GM19455 (cell line): ENCODE measurements around the gene KCMF1.

Source experiments
- ATAC-seq: cut with Tn5 transposase; IDR thresholded peaks from one replicate; pipeline ENCODE4 v1.9.1; 2021; ENCODE audit not compliant: unreplicated experiment

KCMF1 gene

GRCh38 chr2:85019121-85019520 lies 48.2 kb downstream of the KCMF1 start:
- ATAC-seq: no peak

GRCh38 chr2:85022232-85022631 lies 51.3 kb downstream of the KCMF1 start:
- no peak for ATAC-seq

GRCh38 chr2:85024372-85025047 lies 53.5 kb downstream of the KCMF1 start:
- no peak for ATAC-seq

DNA sequence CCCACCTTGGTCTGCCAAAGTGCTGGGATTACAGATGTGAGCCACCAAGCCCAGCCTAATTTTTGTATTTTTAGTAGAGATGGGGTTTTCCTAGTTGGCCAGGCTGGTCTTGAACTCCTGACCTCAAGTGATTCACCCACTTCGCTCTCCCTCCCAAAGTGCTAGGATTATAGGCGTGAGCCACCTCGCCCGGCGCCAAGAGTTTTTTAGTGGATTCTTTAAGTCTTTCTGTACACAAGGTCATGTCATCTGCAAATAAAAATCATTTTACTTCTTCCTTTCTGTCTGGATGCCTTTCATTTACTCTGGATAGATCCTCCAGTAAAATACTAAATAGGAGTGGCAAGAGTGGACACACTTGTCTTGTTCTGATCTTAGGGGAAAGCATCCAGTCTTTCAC lies 61.7 kb downstream of the KCMF1 start:
- no peak for ATAC-seq

DNA sequence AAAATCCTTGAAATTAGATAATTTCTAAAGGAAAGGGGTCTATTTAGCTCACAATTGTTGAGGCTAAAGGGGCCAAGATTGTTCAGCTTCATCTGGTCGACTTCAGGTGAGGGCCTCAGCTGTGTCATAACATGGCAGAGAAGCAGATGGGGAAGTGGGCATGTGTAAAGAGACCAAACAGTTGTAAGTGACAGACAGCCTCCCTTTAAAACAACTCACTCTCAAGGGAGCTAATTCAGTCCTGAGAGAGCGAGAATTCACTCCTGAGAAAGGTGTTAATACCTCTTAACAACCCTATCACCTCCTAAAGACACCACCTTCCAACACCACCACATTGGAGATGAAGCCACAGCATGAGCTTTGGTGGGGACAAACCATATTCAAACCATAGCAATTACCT lies 62.4 kb downstream of the KCMF1 start:
- no peak for ATAC-seq

GRCh38 chr2:85034158-85034557 lies 63.2 kb downstream of the KCMF1 start:
- ATAC-seq: no peak

- no peak for ATAC-seq
Measured at GRCh38 chr2:85037622-85038021, 66.7 kb downstream of the KCMF1 start.

DNA sequence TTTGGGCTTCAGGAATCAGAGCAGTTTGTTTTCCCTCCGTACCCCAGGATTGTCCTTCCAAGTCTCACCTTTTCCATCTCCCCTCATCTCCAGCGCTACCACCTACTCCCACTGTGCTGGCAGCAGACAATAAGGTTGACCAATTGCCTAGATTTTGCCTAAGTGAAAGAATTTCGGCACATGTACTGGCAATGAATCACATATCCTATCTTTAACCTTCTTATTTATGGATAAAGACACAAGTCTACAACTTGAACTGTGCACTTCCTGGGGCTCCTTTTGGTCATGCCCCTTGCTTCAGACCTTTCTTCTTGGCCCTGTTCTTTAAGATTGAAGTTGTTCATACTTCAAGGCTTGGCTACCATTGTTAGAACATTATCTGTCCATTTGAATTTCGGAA lies 71.4 kb downstream of the KCMF1 start:
- ATAC-seq: no peak

DNA sequence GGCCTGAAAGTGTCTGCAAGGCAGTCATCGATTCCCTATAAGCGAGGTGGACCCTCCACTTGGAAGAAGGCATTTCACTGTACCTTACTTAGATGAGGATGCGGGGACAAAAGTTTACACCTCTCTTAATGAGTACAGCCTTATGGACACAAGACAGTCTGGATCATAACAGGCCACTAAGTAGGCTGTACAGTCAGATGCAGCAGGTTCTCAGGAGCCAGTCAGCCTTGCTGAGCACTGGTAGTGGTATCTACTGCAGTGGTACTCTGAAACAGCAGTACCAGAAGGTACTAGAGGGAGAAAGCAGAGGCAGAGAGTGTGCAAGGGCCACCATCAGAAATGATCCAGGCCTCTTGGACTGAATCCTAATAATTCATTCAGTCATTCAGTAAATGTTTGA lies 77.6 kb downstream of the KCMF1 start:
- no peak for ATAC-seq

DNA sequence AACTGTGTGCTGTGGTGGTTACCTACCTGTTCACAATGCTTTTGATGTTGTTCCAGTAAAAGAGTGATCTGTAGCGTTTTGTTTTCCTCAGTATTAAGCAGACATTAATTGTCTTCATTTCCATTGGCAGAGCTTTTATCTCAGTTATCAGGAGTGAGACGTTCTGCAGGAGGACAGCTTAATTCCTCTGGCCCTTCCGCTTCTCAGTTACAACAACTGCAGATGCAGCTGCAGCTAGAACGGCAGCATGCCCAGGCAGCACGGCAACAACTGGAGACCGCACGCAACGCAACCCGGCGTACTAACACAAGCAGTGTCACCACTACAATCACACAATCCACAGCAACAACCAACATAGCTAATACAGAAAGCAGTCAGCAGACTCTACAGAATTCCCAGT lies 78.3 kb downstream of the KCMF1 start:
- ATAC-seq: no peak

- ATAC-seq: no peak
Measured at GRCh38 chr2:85053802-85054201, 82.8 kb downstream of the KCMF1 start.

DNA sequence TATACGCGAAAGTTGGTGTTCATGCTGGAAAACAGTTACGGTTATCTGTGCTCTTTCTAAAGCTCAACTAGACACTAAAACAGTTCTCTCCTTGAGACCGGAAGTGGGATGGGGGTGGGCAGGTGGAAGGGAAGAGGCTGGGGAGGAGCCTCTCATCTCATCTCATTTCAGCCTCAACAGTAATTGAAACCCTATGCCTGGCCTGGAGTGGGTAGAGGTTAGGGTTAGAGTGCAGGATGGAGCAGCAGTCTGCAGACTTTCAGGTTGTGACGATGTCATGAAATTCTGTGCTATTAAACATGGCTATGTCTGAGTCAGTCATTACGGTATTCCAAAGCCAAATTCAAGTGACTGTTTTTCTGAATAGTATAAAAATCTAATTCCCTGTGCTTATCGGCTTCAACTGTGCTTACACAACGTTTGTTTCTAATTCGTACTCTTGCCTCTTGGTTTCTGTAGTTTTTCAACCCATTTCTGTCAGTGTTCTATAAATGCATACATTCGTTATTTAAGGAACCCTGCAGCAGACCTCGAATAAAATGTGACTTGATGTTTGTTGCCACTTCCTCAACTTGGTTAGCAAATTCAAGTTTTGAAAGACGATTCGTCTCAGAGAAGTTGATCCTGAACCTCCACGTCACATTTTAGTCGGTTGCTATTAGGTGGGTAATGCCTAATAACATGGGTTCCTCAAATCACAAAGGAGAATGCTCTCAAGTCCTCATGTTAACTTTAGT lies 86.4 kb downstream of the KCMF1 start:
- ATAC-seq: no peak

DNA sequence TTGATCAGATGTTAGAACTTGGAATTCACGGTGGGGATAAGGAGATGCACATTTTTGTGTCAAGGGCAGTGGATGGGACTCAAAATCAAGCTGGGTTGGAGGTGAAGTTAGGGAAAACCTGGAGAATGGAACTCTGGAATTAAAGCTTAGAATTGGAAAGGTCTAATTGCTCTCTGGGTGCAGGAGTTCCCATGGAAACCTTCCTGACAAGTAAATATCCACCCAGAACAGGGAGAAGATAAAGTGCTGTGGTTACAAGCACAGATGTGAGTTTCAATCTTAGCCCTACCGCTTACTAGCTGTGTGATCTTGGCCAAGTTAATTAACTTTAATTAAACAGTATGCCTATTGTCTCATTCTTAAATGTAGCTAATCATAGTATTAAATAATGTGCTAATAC lies 90.9 kb downstream of the KCMF1 start:
- no peak for ATAC-seq

DNA sequence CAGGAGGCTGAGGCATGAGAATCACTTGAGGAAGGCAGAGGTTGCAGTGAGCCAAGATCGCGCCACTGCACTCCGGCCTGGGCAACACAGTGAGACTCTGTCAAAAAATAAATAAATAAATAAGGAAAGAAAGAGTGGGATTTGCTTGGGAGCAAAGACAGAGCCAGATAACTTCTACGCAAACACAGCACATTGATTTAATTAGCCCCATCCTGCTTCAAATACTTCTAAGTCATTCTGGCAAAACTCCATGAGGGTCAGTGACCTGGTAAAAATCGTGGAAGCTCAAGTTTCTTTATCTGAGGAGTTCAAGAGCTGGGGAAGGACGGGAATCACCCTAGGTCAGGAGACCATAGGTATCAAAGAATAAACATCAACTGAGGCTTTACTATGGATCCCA lies 91.6 kb downstream of the KCMF1 start:
- ATAC-seq: no peak

DNA sequence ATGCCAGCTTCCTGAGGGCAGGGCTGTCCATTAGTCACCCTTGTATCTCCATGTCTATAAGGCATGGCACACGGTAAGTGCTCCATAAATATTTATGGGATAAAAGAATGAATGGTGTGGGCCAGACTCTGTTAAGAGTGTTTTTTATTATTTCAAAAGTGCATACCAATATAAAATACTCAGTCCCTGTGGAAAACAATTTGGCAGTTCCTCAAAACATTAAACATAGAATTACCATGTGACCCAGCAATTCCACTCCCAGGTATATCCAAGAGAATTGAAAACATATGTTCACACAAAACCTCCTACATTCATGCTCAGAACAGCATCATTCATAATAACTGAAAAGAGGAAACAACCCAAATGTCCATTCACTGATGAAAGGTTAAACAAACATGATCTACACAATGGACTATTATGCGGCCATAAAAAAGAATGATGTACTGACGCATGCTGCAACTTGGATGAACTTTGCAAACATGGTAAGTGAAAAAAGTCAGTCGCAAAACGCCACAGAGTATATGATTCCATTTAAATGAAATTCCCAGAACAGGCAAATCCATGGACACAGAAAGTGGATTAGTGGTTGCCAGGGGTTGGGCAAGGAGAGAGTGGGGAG lies 93.1 kb downstream of the KCMF1 start:
- ATAC-seq: no peak

GRCh38 chr2:85064927-85065577 lies 94.1 kb downstream of the KCMF1 start:
- ATAC-seq: no peak

DNA sequence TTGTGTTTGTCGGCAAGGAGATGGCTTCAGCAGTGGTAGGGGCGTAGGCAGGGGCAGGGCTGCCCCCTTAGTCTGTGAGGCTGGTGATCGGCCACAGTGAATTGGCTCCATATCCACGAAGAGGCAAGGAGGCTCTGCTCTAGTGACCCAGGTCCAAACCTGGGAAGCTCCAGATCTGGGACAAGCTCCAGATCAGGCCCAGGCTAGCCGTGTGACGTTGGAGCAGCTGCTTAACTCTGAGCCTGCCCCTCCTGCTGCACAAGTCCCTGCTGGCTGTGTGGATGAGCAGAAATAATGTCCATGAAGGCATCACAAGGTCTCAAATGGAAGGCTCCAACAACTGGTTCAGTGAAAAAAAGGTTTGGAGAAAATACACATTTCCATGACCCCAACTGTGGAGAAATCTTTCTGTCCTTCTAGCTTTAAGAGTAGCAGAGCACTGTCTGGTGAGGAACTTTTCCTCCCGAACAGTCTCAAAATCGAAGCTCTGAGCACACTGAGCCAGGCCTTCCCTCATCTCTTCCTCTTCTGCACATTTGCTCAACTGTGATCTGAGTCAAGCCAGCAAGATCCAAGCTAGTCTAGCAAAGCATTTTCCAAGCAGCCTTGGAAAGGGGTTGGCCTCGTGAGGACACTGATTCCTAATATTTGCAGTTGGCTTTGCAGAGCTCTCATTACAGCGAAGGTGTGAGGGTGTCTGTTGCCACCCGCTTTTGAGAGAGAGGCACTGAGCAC lies 95.2 kb downstream of the KCMF1 start:
- no peak for ATAC-seq

- no peak for ATAC-seq
Measured at GRCh38 chr2:85066874-85067351, 96.0 kb downstream of the KCMF1 start.

GRCh38 chr2:85071096-85071495 lies 100.1 kb downstream of the KCMF1 start:
- no peak for ATAC-seq

DNA sequence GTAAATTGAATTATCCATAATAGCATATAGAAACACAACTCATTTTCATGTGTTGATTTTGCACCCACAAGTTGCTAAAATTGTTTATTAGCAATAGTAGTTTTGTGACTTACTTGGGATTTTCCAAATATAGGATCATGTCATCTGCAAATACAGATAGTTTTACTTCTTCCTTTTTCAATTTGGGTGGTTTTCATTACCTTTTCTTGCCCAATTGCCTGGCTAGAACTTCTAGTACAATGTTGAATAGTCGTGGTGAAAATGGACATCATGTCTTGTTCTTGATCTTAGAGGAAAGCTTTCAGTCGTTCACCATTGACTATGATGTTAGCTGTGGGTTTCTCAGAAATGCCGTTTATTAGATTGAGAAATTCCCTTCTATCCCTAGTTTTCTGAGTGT lies 102.1 kb downstream of the KCMF1 start:
- no peak for ATAC-seq
